GM18868 (cell line): Measurements from ENCODE around the gene SIRPB2.

Experiments
- ATAC-seq: cut with Tn5 transposase; IDR thresholded peaks from one replicate; pipeline ENCODE4 v1.9.1; 2021; ENCODE audit warnings: mild to moderate bottlenecking, moderate library complexity; ENCODE audit not compliant: unreplicated experiment

Gene SIRPB2

GRCh38 chr20:1443085-1443484 lies 48.1 kb downstream of the SIRPB2 start:
- no peak for ATAC-seq

- ATAC-seq, result no peak
These were observed 48.9 kb downstream of the SIRPB2 start for GRCh38 chr20:1442304-1442703.

- no peak for ATAC-seq
These were observed 50.1 kb downstream of the SIRPB2 start for GRCh38 chr20:1441133-1441532.

GRCh38 chr20:1440024-1440423 lies 51.2 kb downstream of the SIRPB2 start:
- no peak for ATAC-seq

- ATAC-seq, result no peak
These were observed 52.9 kb downstream of the SIRPB2 start for GRCh38 chr20:1438361-1438760.

- no peak for ATAC-seq
These were observed 53.9 kb downstream of the SIRPB2 start for GRCh38 chr20:1437235-1437904.

GRCh38 chr20:1436263-1436662 lies 55.0 kb downstream of the SIRPB2 start:
- ATAC-seq, result no peak

- no peak for ATAC-seq
These were observed 55.9 kb downstream of the SIRPB2 start for GRCh38 chr20:1435337-1435699.

GRCh38 chr20:1434571-1435336 lies 56.5 kb downstream of the SIRPB2 start:
- peak; percentile 95 for ATAC-seq

- no peak for ATAC-seq
These were observed 60.1 kb downstream of the SIRPB2 start for GRCh38 chr20:1431158-1431557.

- ATAC-seq, result no peak
These were observed 61.2 kb downstream of the SIRPB2 start for GRCh38 chr20:1430004-1430451.

GRCh38 chr20:1429143-1429728 lies 62.0 kb downstream of the SIRPB2 start:
- ATAC-seq, result no peak

GRCh38 chr20:1427457-1428054 lies 63.7 kb downstream of the SIRPB2 start:
- no peak for ATAC-seq

- ATAC-seq, result no peak
These were observed 64.9 kb downstream of the SIRPB2 start for GRCh38 chr20:1426231-1426849.
